SK-N-SH treated with all-trans-retinoic acid at 6 μM for 48 hours (cell line): ENCODE results near the gene FZD4.

Experiments used
- ATAC-seq: fragments of 200-7000 bp; cut with Tn5 transposase; 3 replicates; pipeline ENCODE4 v1.9.1; 2020; ENCODE audit warnings: mild to moderate bottlenecking, moderate library complexity
- ARNTL ChIP-seq: fragments of 450-650 bp; formaldehyde crosslinking; IDR thresholded peaks from 2 replicates; pipeline ENCODE4 v1.5.0; 2020; ENCODE audit warnings: low read depth, mild to moderate bottlenecking, moderate library complexity, borderline replicate concordance
- BACH2 ChIP-seq: fragments of 250-450 bp; sonication (Bioruptor Pico); IDR thresholded peaks from 2 replicates; pipeline ENCODE4 v1.9.0; 2021; ENCODE audit warnings: mild to moderate bottlenecking, borderline replicate concordance
- CREB5 ChIP-seq: fragments of 250-450 bp; sonication (Bioruptor Pico); IDR thresholded peaks from 2 replicates; pipeline ENCODE4 v1.5.1; 2020; ENCODE audit warnings: low read depth, mild to moderate bottlenecking, moderate library complexity
- CSDC2 ChIP-seq: fragments of 250-450 bp; sonication (Bioruptor Pico); IDR thresholded peaks from 2 replicates; pipeline ENCODE4 v1.5.0; 2020; ENCODE audit warnings: mild to moderate bottlenecking, moderate library complexity
- CSRNP3 ChIP-seq: fragments of 250-450 bp; sonication (Bioruptor Pico); IDR thresholded peaks from 2 replicates; pipeline ENCODE4 v1.5.1; 2021; ENCODE audit warnings: mild to moderate bottlenecking, moderate library complexity
- ESRRG ChIP-seq: fragments of 250-450 bp; sonication (Bioruptor Pico); IDR thresholded peaks from 2 replicates; pipeline ENCODE4 v1.6.1; 2021; ENCODE audit warnings: mild to moderate bottlenecking
- GLIS3 ChIP-seq: fragments of 250-450 bp; sonication (Bioruptor Pico); IDR thresholded peaks from 2 replicates; pipeline ENCODE4 v1.5.0; 2020; ENCODE audit warnings: mild to moderate bottlenecking, moderate library complexity
- ISL1 ChIP-seq: fragments of 250-450 bp; sonication (Bioruptor Pico); IDR thresholded peaks from 2 replicates; pipeline ENCODE4 v2.1.2; 2022; ENCODE audit warnings: mild to moderate bottlenecking, moderate library complexity
- OSR1 ChIP-seq: fragments of 250-450 bp; sonication (Bioruptor Pico); IDR thresholded peaks from 2 replicates; pipeline ENCODE4 v1.8.0; 2022; ENCODE audit warnings: moderate library complexity, mild to moderate bottlenecking, inconsistent platforms
- PATZ1 ChIP-seq: fragments of 250-450 bp; sonication (Bioruptor Pico); IDR thresholded peaks from 2 replicates; pipeline ENCODE4 v1.8.0; 2020; ENCODE audit warnings: mild to moderate bottlenecking, moderate library complexity, borderline replicate concordance
- POU6F1 ChIP-seq: fragments of 250-450 bp; sonication (Bioruptor Pico); IDR thresholded peaks from 2 replicates; pipeline ENCODE4 v1.8.0; 2021; ENCODE audit warnings: low read depth, mild to moderate bottlenecking, moderate library complexity, borderline replicate concordance
- PPARA ChIP-seq: fragments of 250-450 bp; sonication (Bioruptor Pico); IDR thresholded peaks from 2 replicates; pipeline ENCODE4 v1.5.0; 2020; ENCODE audit warnings: mild to moderate bottlenecking, borderline replicate concordance
- RARB ChIP-seq: fragments of 250-450 bp; sonication (Bioruptor Pico); IDR thresholded peaks from 2 replicates; pipeline ENCODE4 v1.8.0; 2021; ENCODE audit warnings: mild to moderate bottlenecking, moderate library complexity
- SNAI2 ChIP-seq: fragments of 250-450 bp; sonication (Bioruptor Pico); IDR thresholded peaks from 2 replicates; pipeline ENCODE4 v1.5.0; 2020; ENCODE audit warnings: mild to moderate bottlenecking, moderate library complexity
- TCF4 ChIP-seq: fragments of 250-450 bp; sonication (Bioruptor Pico); IDR thresholded peaks from 2 replicates; pipeline ENCODE4 v1.8.0; 2021; ENCODE audit warnings: mild to moderate bottlenecking, moderate library complexity, borderline replicate concordance
- TOX ChIP-seq: fragments of 250-450 bp; sonication (Bioruptor Pico); IDR thresholded peaks from 2 replicates; pipeline ENCODE4 v1.8.0; 2021; ENCODE audit warnings: mild to moderate bottlenecking, moderate library complexity, borderline replicate concordance
- TSHZ2 ChIP-seq: fragments of 250-450 bp; sonication (Bioruptor Pico); IDR thresholded peaks from 2 replicates; pipeline ENCODE4 v1.5.0; 2020; ENCODE audit warnings: mild to moderate bottlenecking, moderate library complexity
- ZC3H10 ChIP-seq: fragments of 250-450 bp; sonication (Bioruptor Pico); IDR thresholded peaks from 2 replicates; pipeline ENCODE4 v1.5.1; 2021; ENCODE audit warnings: mild to moderate bottlenecking, moderate library complexity
- ZFP30 ChIP-seq: fragments of 450-650 bp; formaldehyde crosslinking; IDR thresholded peaks from 2 replicates; pipeline ENCODE4 v1.5.0; 2022; ENCODE audit warnings: mild to moderate bottlenecking, moderate library complexity
- ZNF70 ChIP-seq: fragments of 450-650 bp; formaldehyde crosslinking; IDR thresholded peaks from 2 replicates; pipeline ENCODE4 v1.5.0; 2020; ENCODE audit warnings: mild to moderate bottlenecking, moderate library complexity
- ZNF8 ChIP-seq: fragments of 450-650 bp; formaldehyde crosslinking; IDR thresholded peaks from 2 replicates; pipeline ENCODE4 v1.5.0; 2020; ENCODE audit warnings: mild to moderate bottlenecking, moderate library complexity

Gene FZD4

GRCh38 chr11:86952221-86952875, 2.8 kb downstream of the FZD4 start:
- ATAC-seq, result no peak
- TF ChIP-seq CSDC2 (CRISPR knock-in tag) (no peak), ISL1 (CRISPR knock-in tag) (no peak), CSRNP3 (CRISPR knock-in tag) (no peak), ARNTL (no peak), POU6F1 (no peak), ZNF8 (no peak), RARB (CRISPR knock-in tag) (no peak), CREB5 (CRISPR knock-in tag) (no peak), ESRRG (no peak), ZFP30 (CRISPR knock-in tag) (no peak), ZC3H10 (CRISPR knock-in tag) (no peak), TCF4 (CRISPR knock-in tag) (no peak), ZNF70 (CRISPR knock-in tag) (no peak)
- TF ChIP-seq, all 23 proteins: peak for 0

GRCh38 chr11:86951706-86952105, 3.5 kb downstream of the FZD4 start:
- TF ChIP-seq BACH2 (CRISPR knock-in tag) (no peak), ARNTL (no peak), ISL1 (CRISPR knock-in tag) (no peak), TSHZ2 (no peak), ZNF70 (CRISPR knock-in tag) (no peak), ZFP30 (CRISPR knock-in tag) (no peak), SNAI2 (CRISPR knock-in tag) (no peak), TOX (no peak), PATZ1 (CRISPR knock-in tag) (no peak), GLIS3 (CRISPR knock-in tag) (no peak), PPARA (CRISPR knock-in tag) (no peak)

GRCh38 chr11:86950661-86950995, 4.6 kb downstream of the FZD4 start:
- no peak for ATAC-seq
- TF ChIP-seq CSRNP3 (CRISPR knock-in tag), result no peak
- no peak for TF ChIP-seq TSHZ2
- no peak for TF ChIP-seq POU6F1
- TF ChIP-seq SNAI2 (CRISPR knock-in tag), result no peak
- TF ChIP-seq ESRRG, result no peak
- TF ChIP-seq TOX, result no peak
- no peak for TF ChIP-seq OSR1
- no peak for TF ChIP-seq TCF4 (CRISPR knock-in tag)

More at GRCh38 chr11:86951706-86952105, 3.5 kb downstream of the FZD4 start:
- ATAC-seq, result no peak
